ENCODE data around the gene ADCK1. TPM values are rescaled to one million over a fixed set of nuclear protein-coding genes. Genes with fewer than 3 reads are reported as not detected.

ADCK1 gene
- total and polyA plus RNA-seq, 9 of the 15 experiments (the other 6 are each of a cell fraction or from before 2014, with no cell fraction given) = 2.8 to 8.9 (median 4.3) TPM

GRCh38 chr14:77760381-77761204 lies 39.3 kb upstream of the ADCK1 start, which contains the start of gene SNW1:
Gene SNW1 (minus strand): TSS chr14:77761156. CDS start chr14:77761127, 29 bp downstream.
- intact Hi-C loops (cut with micrococcal nuclease) = loop anchor here (2.0 kb wide), 2 partner anchors 40 to 100 kb away; partner anchors contain the start of gene ADCK1
- in situ Hi-C loops (cut with MboI) = loop anchor here (5.0 kb wide), 1 partner anchor 37 kb away; no protein-coding TSS in a partner anchor
- H3K9me3 ChIP-seq (replicated peaks; ENCODE audit: control insufficient read depth, insufficient read depth, low read depth, low read length) = no peaks in the 10 kb centered on the region
- POLR2A ChIA-PET = interaction anchor here (0.6 to 2.2 kb wide), 4 partner anchors 8 to 92 kb away, joined by 4 to 9 read pairs (median 6); no protein-coding TSS in a partner anchor
- H3K36me3 ChIP-seq (ENCODE audit: control insufficient read depth, insufficient read depth, low read length) = peaks cover 37% of the 10 kb centered on the region; the same call in 1 of the 3 replicates
- H3K79me2 ChIP-seq (ENCODE audit: control insufficient read depth, insufficient read depth, low read length) = peaks cover 54% of the 10 kb centered on the region
- ATAC-seq = peak; percentile 94
- 2% methylated on average over 24 of the region's 60 CpGs for WGBS (ENCODE audit: insufficient coverage, low coverage, missing lambda C conversion rate)
- BruUV-seq (replicated peaks) = TSS peak; percentile 54
- peak within 1 kb of the TSS; percentile 89 for H3K27ac ChIP-seq (ENCODE audit: extremely low read depth, low read depth, low read length)
- peak within 1 kb of the TSS; percentile 92 to 96 for H3K9ac ChIP-seq (ENCODE audit: insufficient read depth in 1 of 2, low read depth in 2 of 2, low read length in 2 of 2)
- H2AFZ ChIP-seq (ENCODE audit: low read depth, low read length) = peak within 1 kb of the TSS; percentile 98
- CTCF ChIA-PET (ENCODE audit: low intra/inter-chr PET ratio) = no interaction called here
- no peaks in the 10 kb centered on the region for H3K9me1 ChIP-seq (ENCODE audit: control insufficient read depth, insufficient read depth, low read length)
- DNase-seq (ENCODE audit: extremely low read depth in 1 of 4, low spot score in 3 of 4) = peak; percentile 83 to 94 (median 86)
- peak within 1 kb of the TSS; percentile 79 for H3K4me3 ChIP-seq
- peak; percentile 97 for FAIRE-seq
- H3K27me3 ChIP-seq (ENCODE audit: control insufficient read depth in 2 of 2, insufficient read depth in 2 of 2, low read length in 2 of 2) = no peaks in the 10 kb centered on the region
- H3K4me1 ChIP-seq (replicated peaks in 1 of 2; ENCODE audit: control insufficient read depth in 2 of 2, insufficient read depth in 2 of 2, low read length in 2 of 2) = peaks cover 3 to 4% of the 10 kb centered on the region in 2 experiments; a peak in 3 of 5 replicates
- H3K4me2 ChIP-seq (ENCODE audit: insufficient read depth, low read length) = peak within 1 kb of the TSS; percentile 85
- H4K20me1 ChIP-seq (replicated peaks; ENCODE audit: control insufficient read depth, insufficient read depth, low read length) = no peaks in the 10 kb centered on the region
- no peak for TF ChIP-seq TBL1XR1 (IDR thresholded peaks at IDR 0.05; ENCODE audit: low read length in 2 of 2)
- no peak for TF ChIP-seq ZNF398 (CRISPR knock-in tag; IDR thresholded peaks at IDR 0.05)
- TF ChIP-seq HDAC1 (IDR thresholded peaks at IDR 0.05) = peak in 1 of 2 experiments; percentile 66; a peak in 1 of 4 replicates
- no peak for TF ChIP-seq HEY1 (CRISPR knock-in tag; IDR thresholded peaks at IDR 0.05; ENCODE audit: borderline replicate concordance)
- TF ChIP-seq RBFOX2 (IDR thresholded peaks at IDR 0.05; ENCODE audit: low read depth, low read length) = peak; percentile 88
- 0 out of 4 replicates have a peak, but pooled peaks of 1 of the 2 experiments have one; percentile 30 for TF ChIP-seq FOXK2 (conservative IDR thresholded peaks at IDR 0.05 in 1 of 2, IDR thresholded peaks at IDR 0.05 in 1 of 2; ENCODE audit: low read depth in 2 of 2)
- 0 out of 2 replicates have a peak, but pooled peaks have one; percentile 16 for TF ChIP-seq HDAC2 (IDR thresholded peaks at IDR 0.05)
- no peak for TF ChIP-seq ZNF551 (CRISPR knock-in tag; IDR thresholded peaks at IDR 0.05)
- TF ChIP-seq ZBTB7A (IDR thresholded peaks at IDR 0.05; ENCODE audit: borderline replicate concordance, control insufficient read depth, low read depth, low read length) = peak; percentile 38; the same call in 1 of the 2 replicates
- no peak for TF ChIP-seq HDAC3 (IDR thresholded peaks at IDR 0.05; ENCODE audit: borderline replicate concordance, partially characterized antibody)
- TF ChIP-seq ZNF639 (CRISPR knock-in tag; conservative IDR thresholded peaks at IDR 0.05 in 1 of 2, IDR thresholded peaks at IDR 0.05 in 1 of 2) = no peak
- peak; percentile 82; the same call in 1 of the 2 replicates for TF ChIP-seq FOXP1 (CRISPR knock-in tag; IDR thresholded peaks at IDR 0.05)
- 0 out of 2 replicates have a peak, but pooled peaks have one; percentile 29 for TF ChIP-seq TOE1 (IDR thresholded peaks at IDR 0.05; ENCODE audit: borderline replicate concordance)
- TF ChIP-seq TOE1 (CRISPR knock-in tag; IDR thresholded peaks at IDR 0.05; ENCODE audit: borderline replicate concordance, low read depth) = no peak
- TF ChIP-seq XRCC3 (IDR thresholded peaks at IDR 0.05) = no peak
- no peak for TF ChIP-seq CBFB (CRISPR knock-in tag; IDR thresholded peaks at IDR 0.05)
- TF ChIP-seq POLR2H (tag; IDR thresholded peaks at IDR 0.05; ENCODE audit: low read depth) = peak; percentile 54; the same call in 1 of the 2 replicates

Measured in K562 (cell line).